Sigmoid colon (tissue), 4 donors: ENCODE measurements around the gene FBXW11.

Experiments
- CTCF ChIP-seq, 4 experiments: fragments of 450-650 bp in 3 of 4; fragments of 200-600 bp in 1 of 4; IDR thresholded peaks; one replicate each; pipeline ENCODE4 v1.5.1; 2016 to 2019; ENCODE audit warnings: antibody characterized with exemption in 4 of 4, mild to moderate bottlenecking in 3 of 4, moderate library complexity in 2 of 4
- POLR2A ChIP-seq, 2 donors: fragments of 450-650 bp; IDR thresholded peaks; one replicate each; pipeline ENCODE4 v1.6.1; 2016; ENCODE audit warnings: antibody characterized with exemption in 2 of 2, mild to moderate bottlenecking in 2 of 2, moderate library complexity in 2 of 2
- POLR2AphosphoS5 ChIP-seq, 4 donors: sonication (generic); formaldehyde crosslinking; IDR thresholded peaks; one replicate each; pipeline ENCODE4 v1.6.1; 2017; ENCODE audit warnings: antibody characterized with exemption in 4 of 4

- TF ChIP-seq CTCF (IDR thresholded peaks at IDR 0.05) (no peak), POLR2AphosphoS5 (IDR thresholded peaks at IDR 0.05) (no peak), POLR2A (IDR thresholded peaks at IDR 0.05) (no peak)
Measured at GRCh38 chr5:171850324-171850947, 156.0 kb downstream of the FBXW11 start.
